Stimulated activated CD4-positive, alpha-beta T cell treated with anti-CD3 and anti-CD28 coated beads, Interleukin-12 subunit alpha, Interleukin-12 subunit beta, amount 100 ng/mL, for 4 hours (primary cell): Measurements from ENCODE around the gene CSF2RB.

Source experiments
- DNase-seq: peaks from one replicate; pipeline ENCODE4 v3.0.0-alpha.2; 2020

Gene CSF2RB

GRCh38 chr22:36913427-36914389 is at the start of gene CSF2RB:
Gene CSF2RB, plus strand, starts transcription at chr22:36913628. Its CDS starts 8,580 bp downstream, at chr22:36922208.
- DNase-seq = no peak

GRCh38 chr22:36863979-36864378 is 49.4 kb upstream of the CSF2RB start:
- DNase-seq = no peak

- DNase-seq = no peak
Observed at GRCh38 chr22:36864454-36865215, 48.8 kb upstream of the CSF2RB start.

GRCh38 chr22:36865346-36865745 is 48.1 kb upstream of the CSF2RB start:
- no peak for DNase-seq

GRCh38 chr22:36867695-36868094 is 45.7 kb upstream of the CSF2RB start:
- DNase-seq = no peak

- no peak for DNase-seq
Observed at GRCh38 chr22:36868546-36869181, 44.8 kb upstream of the CSF2RB start.

GRCh38 chr22:36870250-36870649 is 43.2 kb upstream of the CSF2RB start:
- no peak for DNase-seq

GRCh38 chr22:36871669-36872081 is 41.8 kb upstream of the CSF2RB start:
- DNase-seq = no peak

- DNase-seq = no peak
Observed at GRCh38 chr22:36872084-36872483, 41.3 kb upstream of the CSF2RB start.

- DNase-seq = no peak
Observed at GRCh38 chr22:36872866-36873498, 40.4 kb upstream of the CSF2RB start.

- DNase-seq = no peak
Observed at GRCh38 chr22:36873614-36874308, 39.7 kb upstream of the CSF2RB start.

GRCh38 chr22:36874309-36874696 is 39.1 kb upstream of the CSF2RB start:
- no peak for DNase-seq

- DNase-seq = no peak
Observed at GRCh38 chr22:36874736-36875135, 38.7 kb upstream of the CSF2RB start.

- no peak for DNase-seq
Observed at GRCh38 chr22:36875741-36876140, 37.7 kb upstream of the CSF2RB start.

- DNase-seq = no peak
Observed at GRCh38 chr22:36879775-36880174, 33.7 kb upstream of the CSF2RB start.

GRCh38 chr22:36881504-36882245 is 31.8 kb upstream of the CSF2RB start:
- DNase-seq = no peak

- no peak for DNase-seq
Observed at GRCh38 chr22:36884349-36885158, 28.9 kb upstream of the CSF2RB start.

GRCh38 chr22:36885474-36885873 is 28.0 kb upstream of the CSF2RB start:
- no peak for DNase-seq

GRCh38 chr22:36886016-36886415 is 27.4 kb upstream of the CSF2RB start:
- no peak for DNase-seq

GRCh38 chr22:36887162-36887561 is 26.3 kb upstream of the CSF2RB start:
- no peak for DNase-seq

GRCh38 chr22:36891646-36892045 is 21.8 kb upstream of the CSF2RB start:
- no peak for DNase-seq
